ENCODE results near the gene RGS14. TPM values are rescaled to one million over a fixed set of nuclear protein-coding genes. Genes with fewer than 3 reads are reported as not detected.

RGS14 gene
- total RNA-seq, 2 experiments from 2014 or later: 33.0 to 46.3 TPM

DNA sequence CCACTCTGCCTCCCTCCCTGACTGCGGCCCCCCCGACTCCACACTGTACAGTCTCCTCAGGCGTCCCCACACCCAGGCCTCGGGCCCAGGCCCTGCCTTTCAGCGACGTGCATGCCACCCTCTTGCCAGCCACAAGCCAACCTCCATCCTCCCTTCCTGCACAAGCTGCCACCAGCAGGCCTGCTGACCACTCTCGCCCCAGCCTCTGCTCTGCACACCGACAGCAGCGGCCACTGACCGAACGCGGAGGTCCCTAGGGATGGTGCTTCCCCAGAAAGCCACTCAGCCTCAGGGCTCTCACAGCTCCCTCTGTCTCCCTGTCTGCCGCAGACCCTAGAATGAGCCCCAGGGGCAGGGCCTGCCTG lies 24.8 kb upstream of the RGS14 start:
- intact Hi-C loops (cut with micrococcal nuclease; ENCODE audit: unreplicated experiment): no loop called here

DNA sequence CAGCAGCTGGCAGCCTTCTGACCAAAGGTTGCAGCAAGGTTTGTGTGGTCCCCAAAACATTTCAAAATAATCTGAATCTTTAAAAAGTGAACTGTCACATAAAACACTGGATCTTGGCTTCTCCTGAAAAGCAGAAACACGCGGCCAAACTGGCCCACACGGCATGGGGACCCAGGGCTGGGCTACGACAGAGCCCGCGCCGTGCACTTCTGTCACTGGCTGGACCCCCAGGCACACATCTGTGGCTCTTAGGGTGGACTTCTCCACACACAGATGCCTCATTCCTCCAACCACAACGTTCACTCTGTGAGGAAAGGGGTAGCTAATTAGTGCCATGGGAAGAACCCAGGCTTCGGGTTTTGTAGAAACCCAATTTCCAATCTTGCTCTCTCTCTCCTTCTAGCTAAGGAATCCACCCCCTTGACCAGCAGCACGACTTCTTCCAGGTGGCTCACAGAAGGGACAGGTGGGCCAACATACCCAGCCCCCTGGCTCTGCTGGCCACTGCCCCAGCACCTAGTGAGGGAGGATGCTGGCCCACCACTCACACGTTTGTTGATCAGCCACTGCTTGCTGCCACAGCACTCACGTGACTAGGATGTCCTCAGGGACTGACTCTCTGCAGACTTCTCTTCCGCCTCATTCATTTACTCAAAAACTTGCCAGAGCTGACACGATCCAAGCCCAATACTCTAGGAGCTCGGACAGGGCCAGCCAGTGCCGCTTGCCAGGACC lies 24.1 kb upstream of the RGS14 start:
- BruUV-seq (replicated peaks): no TSS peak
- no peaks in the 10 kb centered on the region for H3K9me2 ChIP-seq (ENCODE audit: insufficient read depth, low read length)
- POLR2A ChIA-PET: interaction anchor here (0.8 kb wide), 1 partner anchor 98 kb away, joined by 3 read pairs; no protein-coding TSS in a partner anchor
- H3K9me3 ChIP-seq (ENCODE audit: low read length): no peaks in the 10 kb centered on the region
- H3K4me1 ChIP-seq (ENCODE audit: insufficient read depth, low read length, poor library complexity, severe bottlenecking): peaks cover 3% of the 10 kb centered on the region
- TF ChIP-seq, protein P1, sequence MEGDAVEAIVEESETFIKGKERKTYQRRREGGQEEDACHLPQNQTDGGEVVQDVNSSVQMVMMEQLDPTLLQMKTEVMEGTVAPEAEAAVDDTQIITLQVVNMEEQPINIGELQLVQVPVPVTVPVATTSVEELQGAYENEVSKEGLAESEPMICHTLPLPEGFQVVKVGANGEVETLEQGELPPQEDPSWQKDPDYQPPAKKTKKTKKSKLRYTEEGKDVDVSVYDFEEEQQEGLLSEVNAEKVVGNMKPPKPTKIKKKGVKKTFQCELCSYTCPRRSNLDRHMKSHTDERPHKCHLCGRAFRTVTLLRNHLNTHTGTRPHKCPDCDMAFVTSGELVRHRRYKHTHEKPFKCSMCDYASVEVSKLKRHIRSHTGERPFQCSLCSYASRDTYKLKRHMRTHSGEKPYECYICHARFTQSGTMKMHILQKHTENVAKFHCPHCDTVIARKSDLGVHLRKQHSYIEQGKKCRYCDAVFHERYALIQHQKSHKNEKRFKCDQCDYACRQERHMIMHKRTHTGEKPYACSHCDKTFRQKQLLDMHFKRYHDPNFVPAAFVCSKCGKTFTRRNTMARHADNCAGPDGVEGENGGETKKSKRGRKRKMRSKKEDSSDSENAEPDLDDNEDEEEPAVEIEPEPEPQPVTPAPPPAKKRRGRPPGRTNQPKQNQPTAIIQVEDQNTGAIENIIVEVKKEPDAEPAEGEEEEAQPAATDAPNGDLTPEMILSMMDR (conservative IDR thresholded peaks at IDR 0.05; ENCODE audit: low read length): no peak
- no peak for TF ChIP-seq EZH2phosphoT487 (IDR thresholded peaks at IDR 0.05; ENCODE audit: borderline replicate concordance, low read depth, low read length)
- H3K4me2 ChIP-seq (ENCODE audit: low read length): no peak overlapping the region
- H4K20me1 ChIP-seq (ENCODE audit: insufficient read depth, low read length): no peaks in the 10 kb centered on the region
- no peak overlapping the region for H3K4me3 ChIP-seq (ENCODE audit: low read depth, low read length, poor library complexity, severe bottlenecking)
- no peak for DNase-seq (ENCODE audit: low spot score)
- H3K79me2 ChIP-seq (ENCODE audit: insufficient read depth, low read depth, low read length): no peaks in the 10 kb centered on the region
- intact Hi-C loops (cut with micrococcal nuclease; ENCODE audit: unreplicated experiment): no loop called here
- no peak overlapping the region for H3K27ac ChIP-seq (ENCODE audit: low read depth, low read length, poor library complexity, severe bottlenecking)
- CTCF ChIA-PET (ENCODE audit: unreplicated experiment): interaction anchor here (0.7 kb wide), 1 partner anchor 138 kb away, joined by 3 read pairs; no protein-coding TSS in a partner anchor
- peaks cover 90% of the 10 kb centered on the region for H3K36me3 ChIP-seq (ENCODE audit: insufficient read depth, low read length)
- H2AFZ ChIP-seq (ENCODE audit: low read length): no peak overlapping the region

More for the DNA sequence above, 24.8 kb upstream of the RGS14 start:
- POLR2A ChIA-PET: no interaction called here
- no peaks in the 10 kb centered on the region for H3K9me3 ChIP-seq (ENCODE audit: low read length)
- BruUV-seq (replicated peaks): no TSS peak
- TF ChIP-seq EZH2phosphoT487 (IDR thresholded peaks at IDR 0.05; ENCODE audit: borderline replicate concordance, low read depth, low read length): no peak
- TF ChIP-seq, protein P1 (conservative IDR thresholded peaks at IDR 0.05; ENCODE audit: low read length): no peak
- H3K9me2 ChIP-seq (ENCODE audit: insufficient read depth, low read length): no peaks in the 10 kb centered on the region
- no peak overlapping the region for H3K4me3 ChIP-seq (ENCODE audit: low read depth, low read length, poor library complexity, severe bottlenecking)
- DNase-seq (ENCODE audit: low spot score): no peak
- no peak overlapping the region for H3K4me2 ChIP-seq (ENCODE audit: low read length)
- H4K20me1 ChIP-seq (ENCODE audit: insufficient read depth, low read length): no peaks in the 10 kb centered on the region
- peaks cover 3% of the 10 kb centered on the region for H3K4me1 ChIP-seq (ENCODE audit: insufficient read depth, low read length, poor library complexity, severe bottlenecking)
- no peaks in the 10 kb centered on the region for H3K79me2 ChIP-seq (ENCODE audit: insufficient read depth, low read depth, low read length)
- peaks cover 84% of the 10 kb centered on the region for H3K36me3 ChIP-seq (ENCODE audit: insufficient read depth, low read length)
- H3K27ac ChIP-seq (ENCODE audit: low read depth, low read length, poor library complexity, severe bottlenecking): no peak overlapping the region
- no peak overlapping the region for H2AFZ ChIP-seq (ENCODE audit: low read length)
- CTCF ChIA-PET (ENCODE audit: unreplicated experiment): interaction anchor here (0.7 kb wide), 1 partner anchor 139 kb away, joined by 3 read pairs; no protein-coding TSS in a partner anchor

DNA sequence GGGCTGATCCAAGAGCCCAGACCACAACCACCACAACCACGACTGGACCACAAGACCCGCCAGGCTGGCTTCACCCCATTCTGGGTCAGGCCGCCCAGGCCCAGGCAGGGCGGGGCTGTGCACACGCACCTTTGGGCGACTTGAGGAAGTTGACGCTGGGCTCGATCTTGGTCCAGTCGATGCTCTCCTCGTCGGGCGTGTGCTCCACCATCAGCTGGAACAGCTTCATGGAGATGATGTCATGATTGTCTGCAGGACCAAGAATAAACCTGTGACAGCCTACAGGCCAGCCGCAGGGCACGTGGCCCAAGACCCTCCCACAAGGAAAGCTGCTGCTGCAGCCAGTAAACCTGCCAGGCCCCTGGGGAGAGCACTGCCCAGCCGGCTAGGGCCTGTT lies 23.6 kb upstream of the RGS14 start:
- no TSS peak for BruUV-seq (replicated peaks)
- ChIA-PET POLR2A (interaction anchor here (0.5 to 0.8 kb wide), 3 partner anchors 41 to 208 kb away, joined by 3 read pairs; no protein-coding TSS in a partner anchor), CTCF (ENCODE audit: unreplicated experiment) (no interaction called here)
- H3K4me3 ChIP-seq (ENCODE audit: low read depth, low read length, poor library complexity, severe bottlenecking): no peak overlapping the region
- no peaks in the 10 kb centered on the region for H3K9me3 ChIP-seq (ENCODE audit: low read length)
- no peak overlapping the region for H2AFZ ChIP-seq (ENCODE audit: low read length)
- no peak for DNase-seq (ENCODE audit: low spot score)
- no peaks in the 10 kb centered on the region for H4K20me1 ChIP-seq (ENCODE audit: insufficient read depth, low read length)
- intact Hi-C loops (cut with micrococcal nuclease; ENCODE audit: unreplicated experiment): no loop called here
- H3K27ac ChIP-seq (ENCODE audit: low read depth, low read length, poor library complexity, severe bottlenecking): no peak overlapping the region
- peaks cover 3% of the 10 kb centered on the region for H3K4me1 ChIP-seq (ENCODE audit: insufficient read depth, low read length, poor library complexity, severe bottlenecking)
- H3K9me2 ChIP-seq (ENCODE audit: insufficient read depth, low read length): no peaks in the 10 kb centered on the region
- no peak overlapping the region for H3K4me2 ChIP-seq (ENCODE audit: low read length)
- H3K36me3 ChIP-seq (ENCODE audit: insufficient read depth, low read length): peaks cover 96% of the 10 kb centered on the region
- no peaks in the 10 kb centered on the region for H3K79me2 ChIP-seq (ENCODE audit: insufficient read depth, low read depth, low read length)
- TF ChIP-seq, protein P1 (conservative IDR thresholded peaks at IDR 0.05; ENCODE audit: low read length): no peak
- TF ChIP-seq EZH2phosphoT487 (IDR thresholded peaks at IDR 0.05; ENCODE audit: borderline replicate concordance, low read depth, low read length): no peak
